Coronary artery (tissue), 2 donors: Measurements from ENCODE around the gene PROS1.
A peak's percentile ranks its signal among the peaks of the same experiment; 100 is the strongest.

Experiments
- DNase-seq: peaks from one replicate; pipeline ENCODE4 v3.0.0-alpha.2; 2017; ENCODE audit warnings: low spot score
- H3K27ac ChIP-seq, 2 donors: fragments of 200-600 bp; sonication (generic); one replicate each; pipeline ENCODE4 v1.5.1; 2016 to 2019
- H3K4me3 ChIP-seq: fragments of 200-600 bp; sonication (generic); 2 replicates; pipeline ENCODE4 v1.5.1; 2016; ENCODE audit warnings: mild to moderate bottlenecking, moderate library complexity
- CTCF ChIP-seq: fragments of 200-600 bp; sonication (generic); IDR thresholded peaks from one replicate; pipeline ENCODE4 v1.5.1; 2019; ENCODE audit warnings: antibody characterized with exemption

Gene PROS1

GRCh38 chr3:94008253-94008652, 34.6 kb upstream of the PROS1 start:
- TF ChIP-seq CTCF, result no peak
- Histone ChIP-seq H3K4me3 (no peak overlapping the region), H3K27ac (no peak overlapping the region)
- DNase-seq, result no peak

GRCh38 chr3:94004301-94004910, 30.7 kb upstream of the PROS1 start:
- no peak for DNase-seq
- Histone ChIP-seq H3K4me3 (peak overlapping the region; percentile 49), H3K27ac (no peak overlapping the region)
- TF ChIP-seq CTCF, result peak; percentile 60

- DNase-seq, result no peak
- H3K27ac ChIP-seq, result no peak overlapping the region
- TF ChIP-seq CTCF, result no peak
- no peak overlapping the region for H3K4me3 ChIP-seq
These were observed 28.3 kb upstream of the PROS1 start for GRCh38 chr3:94001827-94002495.

GRCh38 chr3:94001191-94001590, 27.5 kb upstream of the PROS1 start:
- DNase-seq, result no peak
- no peak overlapping the region for H3K4me3 ChIP-seq
- H3K27ac ChIP-seq, result no peak overlapping the region
- TF ChIP-seq CTCF, result no peak

- Histone ChIP-seq H3K4me3 (no peak overlapping the region), H3K27ac (no peak overlapping the region)
- DNase-seq, result no peak
- no peak for TF ChIP-seq CTCF
These were observed 20.4 kb upstream of the PROS1 start for GRCh38 chr3:93994056-93994455.

- Histone ChIP-seq H3K4me3 (no peak overlapping the region), H3K27ac (no peak overlapping the region)
- no peak for DNase-seq
- no peak for TF ChIP-seq CTCF
These were observed 18.5 kb upstream of the PROS1 start for GRCh38 chr3:93992207-93992606.

- no peak overlapping the region for H3K27ac ChIP-seq
- no peak for DNase-seq
- TF ChIP-seq CTCF, result no peak
- H3K4me3 ChIP-seq, result no peak overlapping the region
These were observed 17.9 kb upstream of the PROS1 start for GRCh38 chr3:93991631-93992030.
